Activated CD8-positive, alpha-beta memory T cell treated with anti-CD3 and anti-CD28 coated beads for 48 hours (primary cell): Measurements from ENCODE around the gene ARHGAP15.

Source experiments
- DNase-seq, 3 experiments: peaks; one replicate each; pipeline ENCODE4 v3.0.0-alpha.2; 2020; ENCODE audit warnings: low read depth in 2 of 3, low spot score in 2 of 3

Gene ARHGAP15

DNA sequence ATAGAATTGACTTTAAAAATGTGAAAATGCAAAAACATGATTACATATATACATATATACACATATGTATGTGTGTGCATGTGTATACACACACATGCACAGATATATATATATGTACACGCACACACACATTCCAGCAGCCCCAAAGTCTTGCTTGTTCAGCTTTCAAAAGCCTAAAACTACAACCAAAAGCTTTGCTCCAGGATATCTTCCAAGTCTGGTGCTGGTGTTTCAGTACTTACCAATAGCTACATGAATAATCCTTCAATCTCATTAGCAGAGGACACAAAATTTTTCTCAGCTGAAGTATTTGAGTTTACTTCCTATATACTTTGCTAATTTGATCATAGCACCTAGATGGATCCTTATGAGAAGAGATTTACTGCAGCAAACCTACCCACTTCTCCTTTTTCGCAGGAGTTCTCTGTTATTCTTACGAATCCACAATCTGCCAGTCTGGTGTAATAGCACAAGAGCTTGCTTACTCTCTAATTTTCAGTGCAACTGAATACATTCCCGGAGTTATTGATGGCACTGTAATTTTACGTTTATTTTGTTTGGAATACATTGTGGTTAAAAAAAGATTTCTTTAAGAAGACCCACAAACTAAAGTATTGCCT is 553.3 kb downstream of the ARHGAP15 start:
- DNase-seq, result no peak

DNA sequence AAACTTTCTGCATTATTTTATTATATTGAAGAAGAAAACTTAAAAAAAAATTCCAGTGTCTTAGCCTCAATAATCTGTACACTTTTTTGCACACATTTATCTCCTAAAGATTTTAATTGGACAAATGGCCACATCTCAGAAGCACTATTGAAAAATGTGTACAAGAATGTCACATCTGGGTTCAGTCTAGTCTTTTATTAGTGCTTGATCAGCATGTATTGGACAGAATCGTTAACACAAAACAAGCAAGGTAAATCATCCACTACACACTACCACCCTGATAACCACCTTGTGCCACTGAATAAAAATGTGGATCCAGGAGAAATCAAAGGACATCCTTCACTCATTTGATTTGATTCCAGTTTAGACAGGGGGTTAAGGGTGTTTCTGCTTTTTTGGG is 554.8 kb downstream of the ARHGAP15 start:
- no peak for DNase-seq

DNA sequence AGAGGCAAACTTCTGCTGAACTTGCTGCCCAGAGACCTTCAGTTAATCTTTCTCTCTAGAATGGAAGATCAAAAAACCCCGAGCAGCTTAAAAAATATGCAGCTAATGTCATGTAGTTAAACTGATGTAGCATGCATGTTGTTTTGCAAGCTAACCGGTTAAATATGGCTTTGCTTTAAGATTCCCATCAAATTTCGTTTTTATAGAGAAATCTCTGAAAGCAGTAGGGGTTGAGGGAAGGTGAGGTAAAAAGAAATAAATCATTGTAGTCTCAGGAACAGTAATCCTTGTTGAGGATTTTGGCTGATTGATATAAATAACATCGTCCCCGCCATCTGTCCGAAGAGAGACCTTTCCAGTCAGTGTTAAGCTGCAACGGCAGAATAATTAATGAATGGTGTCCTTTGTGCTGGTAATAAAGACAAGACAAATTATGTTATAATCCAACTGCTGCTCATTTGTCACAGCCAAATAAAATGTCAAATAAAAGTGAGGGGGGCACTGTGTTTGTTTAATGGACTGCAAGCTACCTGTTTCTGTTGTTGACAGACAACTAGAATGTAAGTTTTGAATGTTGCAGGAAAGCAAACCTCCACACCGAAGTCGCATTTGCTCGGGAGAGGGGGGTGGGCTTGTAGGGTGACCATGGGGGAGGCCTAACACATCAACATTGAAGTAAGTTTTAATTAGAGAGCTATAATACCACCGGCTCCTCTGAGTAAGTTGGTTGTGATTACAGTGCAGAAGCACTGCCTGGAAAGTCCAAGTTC is 555.5 kb downstream of the ARHGAP15 start:
- no peak for DNase-seq

DNA sequence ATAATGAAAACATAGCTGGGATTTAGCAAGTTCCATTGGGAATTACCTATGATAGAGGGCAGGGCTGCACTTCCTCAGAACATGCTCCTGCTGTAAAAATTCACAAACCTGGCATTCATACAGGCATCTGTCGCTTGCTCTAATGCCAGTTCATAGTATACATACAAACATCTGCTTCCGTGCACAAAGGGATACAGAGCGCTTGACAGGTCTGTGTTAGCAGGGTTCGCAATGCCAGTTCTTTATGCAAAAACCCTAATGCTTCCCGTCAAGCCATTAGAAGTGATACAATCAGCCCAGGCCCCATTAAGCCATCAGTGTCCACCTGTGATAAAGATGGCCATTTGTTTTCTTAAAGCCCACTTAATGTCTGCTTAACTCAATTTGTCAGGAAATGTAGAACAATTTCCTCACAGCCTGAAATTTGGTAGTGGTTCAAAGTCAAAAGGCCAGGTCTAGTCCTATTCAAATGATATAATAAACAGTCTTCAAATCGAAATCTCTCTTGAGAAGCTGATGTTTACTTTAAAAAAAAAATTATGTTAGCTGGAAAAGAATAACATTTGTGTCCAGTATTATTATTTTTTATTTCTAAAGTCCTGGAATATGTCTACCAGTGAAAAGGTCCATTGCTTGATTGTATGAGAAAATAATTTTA is 556.3 kb downstream of the ARHGAP15 start:
- DNase-seq, result no peak

DNA sequence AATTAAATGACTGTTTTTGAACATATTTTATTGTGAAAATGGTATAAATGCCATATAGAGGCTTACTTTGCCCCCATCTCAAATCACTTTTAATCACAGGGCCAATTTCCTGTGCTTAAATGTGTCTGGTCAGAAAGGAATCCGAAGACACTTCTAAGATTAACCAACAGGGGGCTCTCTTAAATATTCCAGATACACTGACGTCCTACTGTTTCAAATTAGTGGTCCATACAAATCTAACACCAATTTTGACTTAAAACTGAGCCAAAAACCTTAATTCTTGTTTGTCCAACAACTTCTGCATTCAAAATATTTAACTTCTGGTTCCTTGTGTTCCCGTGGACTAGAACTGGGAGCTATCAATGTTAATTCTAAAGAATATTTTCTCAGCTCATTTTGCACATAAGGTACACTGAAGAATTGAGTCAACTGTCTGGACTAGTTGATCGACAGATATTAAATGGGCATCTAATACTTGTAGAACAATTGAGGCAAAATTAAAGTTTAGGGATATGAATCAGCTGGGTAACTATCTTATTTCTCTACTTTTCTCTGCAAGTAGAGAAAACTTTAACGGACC is 557.5 kb downstream of the ARHGAP15 start:
- DNase-seq, result no peak

DNA sequence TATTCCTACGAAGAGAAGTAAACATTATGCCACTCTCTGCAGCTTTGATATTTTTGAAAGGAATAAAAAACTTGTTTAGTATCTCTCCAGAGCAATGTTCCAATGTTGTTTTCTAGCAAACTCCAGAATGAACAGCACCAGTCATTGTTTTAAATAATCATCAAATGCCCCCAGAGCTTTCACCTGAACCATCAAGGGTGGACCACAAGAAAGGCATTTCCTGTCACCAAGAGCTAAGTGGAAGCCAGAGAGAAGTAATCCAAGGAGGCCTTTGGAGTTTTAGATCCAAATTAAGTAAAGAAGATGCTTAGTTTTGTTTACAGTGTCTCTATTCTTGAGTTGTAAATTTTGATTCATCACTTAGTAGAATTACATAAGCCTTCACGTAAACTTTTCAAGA is 559.0 kb downstream of the ARHGAP15 start:
- DNase-seq, result no peak

DNA sequence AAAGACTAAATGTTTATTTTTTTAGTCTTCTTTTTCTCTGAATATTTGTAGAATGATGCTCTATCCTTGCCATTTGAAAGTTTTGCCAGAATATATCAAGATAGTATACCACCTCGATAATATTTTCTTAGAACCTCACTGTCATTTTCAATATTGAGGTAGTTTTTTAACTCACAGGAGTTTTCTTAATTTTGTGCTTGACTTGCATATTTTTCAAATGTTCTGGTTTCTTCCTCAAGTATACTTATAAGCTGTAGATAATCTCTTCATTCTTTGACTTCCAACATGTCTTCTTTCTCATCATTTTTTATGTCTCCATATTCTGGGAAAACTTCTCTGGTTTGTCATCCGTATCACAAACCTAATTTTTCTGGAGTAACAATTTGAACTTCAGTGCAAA is 559.6 kb downstream of the ARHGAP15 start:
- DNase-seq, result no peak

DNA sequence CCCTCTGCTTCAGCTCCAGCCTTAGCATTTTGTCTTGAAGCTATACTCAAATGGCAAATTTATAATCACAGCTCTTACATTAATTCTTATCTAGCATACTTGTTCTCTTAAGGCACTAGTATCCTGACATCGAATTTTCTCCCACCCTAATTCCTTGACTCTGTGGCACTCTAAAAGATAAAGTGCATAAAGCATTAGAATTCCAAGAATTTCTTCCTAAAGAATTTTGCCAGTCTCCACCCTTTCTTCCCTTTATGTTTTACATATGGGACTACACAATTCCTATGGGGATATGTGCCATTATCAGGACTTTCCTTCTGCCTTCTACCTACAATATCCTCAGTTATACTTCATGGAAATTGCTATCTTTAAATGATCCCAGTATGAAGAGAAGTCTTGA is 560.3 kb downstream of the ARHGAP15 start:
- DNase-seq, result no peak

DNA sequence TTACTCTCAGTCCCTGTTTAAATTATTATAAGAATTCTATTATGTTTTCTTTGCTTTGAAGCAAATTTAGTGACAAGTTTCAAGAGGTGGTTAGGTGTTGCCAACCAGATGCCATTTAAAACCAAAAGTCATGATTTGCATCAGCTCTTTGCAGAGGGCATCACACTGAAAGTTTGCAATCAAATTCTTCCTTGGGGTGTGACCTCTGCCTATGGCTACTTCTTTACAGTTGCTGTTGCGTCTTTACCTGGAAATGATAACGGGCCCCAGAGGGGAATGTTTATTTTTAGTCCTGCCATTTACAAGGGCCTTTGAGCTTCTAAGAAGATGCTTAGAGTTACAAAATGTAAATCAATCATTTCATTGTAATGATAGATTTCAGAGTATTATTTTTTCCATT is 561.0 kb downstream of the ARHGAP15 start:
- DNase-seq, result no peak

DNA sequence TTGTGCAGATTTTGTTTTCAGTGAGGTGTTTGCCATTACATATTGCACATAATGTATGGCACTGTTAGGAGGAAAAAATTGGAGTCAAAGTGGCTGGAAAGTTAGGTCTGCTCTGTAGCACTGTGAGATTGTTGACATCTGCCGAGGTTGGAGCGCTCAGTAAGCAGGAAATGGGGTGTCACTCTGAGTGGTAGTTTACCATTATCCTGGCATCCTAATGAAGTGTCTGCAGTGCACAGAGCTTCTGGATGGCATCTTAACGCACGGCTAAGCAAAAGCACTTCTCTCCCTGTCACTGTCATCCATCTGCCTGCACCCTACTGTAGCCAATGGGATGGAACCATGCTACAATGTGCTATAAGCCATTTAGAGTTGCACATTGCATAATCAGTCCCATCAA is 561.9 kb downstream of the ARHGAP15 start:
- no peak for DNase-seq

DNA sequence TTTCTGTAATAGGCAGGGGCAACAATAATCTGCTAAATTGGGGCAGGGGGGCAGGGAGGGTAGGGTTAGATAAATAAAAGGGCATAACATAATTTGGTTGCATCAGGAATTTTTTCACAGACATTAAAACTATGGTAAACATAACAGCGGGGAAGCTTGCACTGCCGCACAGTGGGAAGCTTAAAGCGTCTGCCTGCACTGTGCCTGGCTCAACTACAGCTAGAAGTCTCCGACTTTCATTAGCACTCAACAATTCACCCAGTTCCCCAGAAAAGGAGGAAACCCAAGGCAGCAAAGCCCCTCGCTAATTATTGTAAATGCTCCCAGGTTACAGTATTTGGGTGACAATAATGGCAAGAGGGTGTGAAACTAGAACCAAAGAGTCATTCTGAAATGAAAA is 562.9 kb downstream of the ARHGAP15 start:
- DNase-seq, result no peak

DNA sequence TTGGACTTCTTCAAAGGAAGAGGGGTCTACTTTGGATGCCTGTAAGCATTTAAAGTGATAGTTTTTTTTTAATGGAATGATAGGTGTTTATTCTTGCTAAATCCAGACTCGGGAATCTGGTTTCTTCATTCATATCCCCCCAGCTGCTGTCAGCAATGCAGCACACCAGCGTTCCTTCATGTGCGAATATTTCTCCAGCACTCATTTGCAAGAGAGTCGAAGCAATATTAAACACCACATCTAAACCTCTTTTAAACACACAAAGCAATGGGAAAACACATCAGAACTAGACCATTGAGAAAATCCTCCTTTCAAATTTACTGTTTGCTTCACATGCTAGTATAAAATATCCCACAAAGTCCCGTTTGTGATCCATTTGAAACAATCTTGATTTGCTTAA is 563.7 kb downstream of the ARHGAP15 start:
- no peak for DNase-seq

DNA sequence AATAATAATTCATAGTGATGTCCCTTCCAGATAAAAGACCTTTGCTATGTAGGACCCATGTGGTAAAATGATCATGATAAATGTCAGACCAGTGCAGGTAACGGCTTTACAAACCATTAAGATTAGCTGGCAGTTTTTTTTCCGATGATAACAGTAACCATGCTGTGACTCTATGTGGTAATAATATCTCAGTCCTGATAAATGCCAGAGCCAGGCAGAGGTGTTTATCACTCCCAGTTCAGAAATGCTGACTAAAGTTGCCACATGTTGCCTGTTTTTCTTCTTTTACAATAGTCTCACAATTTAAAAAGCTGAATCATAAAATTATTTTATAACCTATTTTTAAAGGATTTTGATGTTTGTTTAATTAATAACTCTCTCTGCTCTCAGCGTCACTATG is 565.1 kb downstream of the ARHGAP15 start:
- DNase-seq, result no peak

DNA sequence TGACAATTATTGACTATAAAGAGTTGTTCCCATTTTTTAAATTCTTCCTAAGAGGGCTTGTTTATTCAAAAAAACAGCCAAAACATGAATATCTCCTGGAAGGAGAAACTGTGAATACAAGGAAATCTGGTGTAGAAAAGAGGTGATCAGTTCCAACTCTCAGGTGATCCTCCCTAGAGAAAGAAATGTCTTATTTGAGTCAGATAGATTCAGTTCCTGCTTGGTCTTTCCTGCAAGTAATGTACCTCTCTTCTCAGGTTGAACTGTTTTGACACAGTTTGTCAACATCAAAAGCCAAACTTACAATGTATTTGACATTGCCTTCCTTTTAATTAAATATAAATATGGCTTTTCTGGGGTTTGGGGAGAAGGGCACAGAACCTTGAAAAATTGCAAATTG is 567.4 kb downstream of the ARHGAP15 start:
- no peak for DNase-seq

DNA sequence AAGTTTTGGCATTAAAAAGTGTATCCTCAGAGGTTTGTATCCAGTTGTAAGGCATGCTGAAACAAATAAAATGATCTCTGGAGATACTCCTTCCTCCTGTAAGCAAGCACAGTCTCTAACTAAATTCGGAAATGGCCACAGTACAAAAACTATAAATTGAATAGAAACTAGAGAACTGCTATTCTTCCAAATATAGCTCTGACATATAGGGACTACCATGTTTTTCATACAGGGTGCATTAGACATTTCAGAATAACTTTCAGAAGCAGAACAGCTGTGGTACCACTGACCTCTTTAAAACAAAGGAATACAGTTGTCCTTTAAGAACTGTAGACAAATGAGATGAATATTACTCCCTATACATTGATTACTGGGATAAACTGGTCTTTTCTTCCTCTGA is 568.5 kb downstream of the ARHGAP15 start:
- no peak for DNase-seq

DNA sequence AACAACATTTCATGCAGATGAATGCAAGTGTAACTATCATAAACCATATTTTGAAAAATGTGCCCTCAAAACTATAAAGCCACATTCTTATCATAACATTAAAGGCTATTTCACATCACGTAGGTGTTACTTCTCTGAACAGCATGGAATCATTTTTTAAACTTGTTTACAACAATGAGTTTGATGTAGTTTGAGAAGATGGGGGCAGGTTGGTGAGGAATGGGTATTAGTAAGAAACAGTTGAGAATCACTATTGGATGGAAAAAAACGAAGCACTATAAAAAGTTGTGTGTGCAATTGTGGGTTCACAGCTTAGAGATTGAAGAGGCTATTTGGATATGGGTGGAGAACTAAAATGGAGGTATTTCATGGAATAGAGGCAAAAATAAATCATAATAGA is 569.1 kb downstream of the ARHGAP15 start:
- no peak for DNase-seq

DNA sequence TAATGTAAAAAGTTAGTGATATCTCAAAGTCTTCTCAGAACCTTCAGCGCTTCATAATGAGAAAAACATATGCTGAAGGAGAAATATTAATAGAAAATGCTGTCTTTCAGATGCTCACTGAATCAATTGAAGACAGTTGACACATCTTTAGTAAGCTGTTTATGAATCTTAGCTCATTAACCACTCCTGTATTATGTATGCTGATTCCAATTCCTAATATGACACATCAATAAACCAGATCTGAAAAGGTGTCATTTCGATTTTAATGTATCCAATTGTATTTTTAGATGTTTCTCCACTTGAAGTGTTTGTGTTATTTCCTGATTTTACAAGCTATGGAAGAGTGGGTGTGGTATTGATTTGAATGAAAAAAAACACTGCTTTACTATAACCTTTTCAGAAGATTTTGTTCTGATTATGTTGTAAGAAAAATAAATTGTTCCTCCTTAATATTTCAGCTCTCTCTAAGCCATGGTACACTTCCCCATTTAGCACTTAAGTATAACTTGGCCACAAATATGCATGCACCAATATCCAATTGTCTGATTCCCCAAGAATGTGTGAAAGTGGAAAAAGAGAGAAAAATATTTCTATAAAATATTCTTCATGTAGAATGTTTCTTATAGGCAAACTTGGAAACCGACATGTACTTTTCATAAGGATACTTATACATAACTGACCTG is 569.8 kb downstream of the ARHGAP15 start:
- DNase-seq, result no peak

DNA sequence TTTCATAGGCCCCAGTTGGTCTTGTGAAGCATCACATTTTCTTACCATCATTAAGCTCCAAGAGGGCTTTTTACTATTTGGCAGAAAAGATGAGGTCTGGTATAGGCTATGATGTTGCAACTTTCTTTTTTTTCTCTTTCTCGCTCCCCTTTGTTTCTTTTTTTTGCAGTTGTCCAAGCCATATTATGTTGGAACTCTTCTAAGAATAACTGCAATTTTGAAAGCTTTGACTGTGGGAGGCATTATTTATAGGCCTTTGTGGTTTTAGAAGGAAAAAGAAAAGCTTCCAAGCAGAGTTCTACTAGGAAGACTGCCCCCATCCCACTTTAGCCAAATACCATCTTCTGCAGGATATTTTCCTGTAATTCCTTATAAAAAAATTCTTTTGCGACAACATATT is 571.6 kb downstream of the ARHGAP15 start:
- DNase-seq, result no peak

DNA sequence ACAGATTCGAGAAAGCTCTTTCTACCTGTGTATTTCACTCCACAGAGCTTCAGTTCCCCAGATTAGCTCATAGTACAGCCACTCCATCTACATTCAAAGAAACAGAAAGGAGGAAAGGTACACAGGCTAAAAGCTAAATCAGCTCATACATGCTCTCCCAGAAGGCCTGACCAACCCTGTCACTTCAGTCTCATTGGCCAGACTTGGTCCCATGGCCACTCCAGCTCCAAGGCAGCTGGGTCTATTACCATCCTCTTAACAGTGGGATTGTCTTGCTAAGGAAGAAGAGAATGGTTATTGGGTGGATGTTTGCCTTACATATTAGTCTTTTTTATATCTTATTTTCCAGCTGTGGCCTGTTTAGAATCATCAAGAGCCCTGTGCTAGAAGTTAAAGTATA is 572.6 kb downstream of the ARHGAP15 start:
- DNase-seq, result no peak

DNA sequence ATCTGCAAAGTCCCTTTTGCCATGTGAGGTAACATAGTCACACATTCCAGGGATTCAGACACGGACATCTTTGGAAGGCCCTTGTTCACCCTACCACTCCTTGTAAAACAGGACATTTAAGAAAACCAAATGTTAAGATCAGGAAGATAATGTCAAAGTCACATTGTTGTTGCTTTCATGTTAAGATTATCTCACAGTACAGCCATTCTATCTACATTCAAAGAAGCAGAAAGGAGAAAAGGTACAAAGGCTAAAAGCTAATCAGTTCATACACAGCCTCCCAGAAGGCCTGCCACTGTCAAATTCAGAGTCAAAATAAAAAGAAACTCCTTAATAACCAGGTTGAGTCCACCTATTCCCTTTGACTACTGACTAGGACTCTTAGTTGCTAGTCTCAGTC is 573.7 kb downstream of the ARHGAP15 start:
- DNase-seq, result no peak

DNA sequence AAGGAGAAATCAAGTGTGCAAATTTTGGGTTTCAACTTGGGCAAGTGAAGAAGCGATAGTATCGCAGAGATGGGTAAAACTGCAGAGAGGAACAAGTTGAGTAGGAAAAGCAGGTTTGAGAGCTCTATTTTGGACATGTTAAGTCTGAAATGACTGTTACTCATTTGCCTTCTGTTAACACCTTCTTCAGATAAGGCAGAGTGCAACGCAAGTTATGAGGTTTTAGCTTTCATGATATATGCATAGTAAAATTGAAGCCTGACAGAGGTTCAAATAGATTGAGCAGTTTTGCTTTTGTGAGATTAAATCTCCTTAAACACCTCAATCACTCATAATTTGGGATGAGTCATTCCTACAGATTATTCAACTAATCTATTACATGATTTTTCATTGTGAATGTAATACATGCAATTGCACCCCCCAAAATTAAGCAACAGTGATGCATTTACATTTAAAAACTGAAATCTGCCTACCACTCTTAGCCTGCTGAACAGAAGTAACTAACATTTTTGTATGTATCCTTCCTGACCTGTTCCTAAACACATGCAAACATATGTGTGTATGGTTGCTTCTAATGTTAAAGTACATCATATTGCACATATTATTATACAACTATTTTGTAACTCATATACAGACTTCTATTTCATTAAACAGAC is 575.4 kb downstream of the ARHGAP15 start:
- DNase-seq, result no peak
